PFSK-1 (cell line): ENCODE results near the gene TRPM3.

ENCODE experiments used
- FOXP2 ChIP-seq: optimal IDR thresholded peaks from 2 replicates; pipeline ENCODE3; 2011; ENCODE audit warnings: borderline replicate concordance, control low read depth, inconsistent platforms; ENCODE audit not compliant: insufficient read depth; ENCODE audit errors: extremely low read length, extremely low read depth
- POLR2AphosphoS5 ChIP-seq: IDR thresholded peaks from 2 replicates; pipeline ENCODE4 v1.6.1; 2012; ENCODE audit warnings: low read depth, mild to moderate bottlenecking, control low read depth, low read length, moderate library complexity
- SIN3A ChIP-seq: IDR thresholded peaks from 2 replicates; pipeline ENCODE4 v1.6.1; 2012; ENCODE audit warnings: mild to moderate bottlenecking, low read length, moderate library complexity, borderline replicate concordance; ENCODE audit not compliant: insufficient read depth
- TAF1 ChIP-seq: IDR thresholded peaks from 2 replicates; pipeline ENCODE4 v1.6.1; 2012; ENCODE audit warnings: low read length, control low read depth, borderline replicate concordance; ENCODE audit not compliant: insufficient read depth
- TF ChIP-seq, protein P1 (sequence below), 2 experiments: IDR thresholded peaks; 2 replicates each; pipeline versions ENCODE4 v1.6.1 to v1.8.0; 2011 to 2012; ENCODE audit warnings: low read depth in 2 of 2, low read length in 2 of 2, control low read depth in 1 of 2, inconsistent platforms in 1 of 2, mild to moderate bottlenecking in 1 of 2, moderate library complexity in 1 of 2; ENCODE audit not compliant: insufficient read depth in 1 of 2

TRPM3 gene

DNA sequence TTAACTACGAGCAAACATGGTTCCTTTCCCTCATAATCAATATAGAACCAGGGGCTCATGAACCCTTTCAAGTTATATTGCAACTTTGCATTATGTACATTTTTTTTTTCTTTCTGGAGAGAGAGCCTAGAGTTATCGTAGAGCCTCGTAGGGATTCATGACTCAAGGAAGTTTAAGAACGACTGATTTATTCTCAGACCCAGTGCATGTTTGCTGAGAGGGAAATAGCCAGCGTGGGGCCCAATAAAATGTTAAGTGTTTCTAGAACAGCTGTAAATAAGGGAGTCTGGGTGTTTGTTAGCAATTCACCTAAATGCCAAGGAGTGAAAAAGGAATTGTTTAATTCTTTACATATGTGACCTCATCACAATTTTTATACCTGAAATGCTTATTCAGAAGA is 587.9 kb downstream of the TRPM3 start:
- TF ChIP-seq, protein P1, sequence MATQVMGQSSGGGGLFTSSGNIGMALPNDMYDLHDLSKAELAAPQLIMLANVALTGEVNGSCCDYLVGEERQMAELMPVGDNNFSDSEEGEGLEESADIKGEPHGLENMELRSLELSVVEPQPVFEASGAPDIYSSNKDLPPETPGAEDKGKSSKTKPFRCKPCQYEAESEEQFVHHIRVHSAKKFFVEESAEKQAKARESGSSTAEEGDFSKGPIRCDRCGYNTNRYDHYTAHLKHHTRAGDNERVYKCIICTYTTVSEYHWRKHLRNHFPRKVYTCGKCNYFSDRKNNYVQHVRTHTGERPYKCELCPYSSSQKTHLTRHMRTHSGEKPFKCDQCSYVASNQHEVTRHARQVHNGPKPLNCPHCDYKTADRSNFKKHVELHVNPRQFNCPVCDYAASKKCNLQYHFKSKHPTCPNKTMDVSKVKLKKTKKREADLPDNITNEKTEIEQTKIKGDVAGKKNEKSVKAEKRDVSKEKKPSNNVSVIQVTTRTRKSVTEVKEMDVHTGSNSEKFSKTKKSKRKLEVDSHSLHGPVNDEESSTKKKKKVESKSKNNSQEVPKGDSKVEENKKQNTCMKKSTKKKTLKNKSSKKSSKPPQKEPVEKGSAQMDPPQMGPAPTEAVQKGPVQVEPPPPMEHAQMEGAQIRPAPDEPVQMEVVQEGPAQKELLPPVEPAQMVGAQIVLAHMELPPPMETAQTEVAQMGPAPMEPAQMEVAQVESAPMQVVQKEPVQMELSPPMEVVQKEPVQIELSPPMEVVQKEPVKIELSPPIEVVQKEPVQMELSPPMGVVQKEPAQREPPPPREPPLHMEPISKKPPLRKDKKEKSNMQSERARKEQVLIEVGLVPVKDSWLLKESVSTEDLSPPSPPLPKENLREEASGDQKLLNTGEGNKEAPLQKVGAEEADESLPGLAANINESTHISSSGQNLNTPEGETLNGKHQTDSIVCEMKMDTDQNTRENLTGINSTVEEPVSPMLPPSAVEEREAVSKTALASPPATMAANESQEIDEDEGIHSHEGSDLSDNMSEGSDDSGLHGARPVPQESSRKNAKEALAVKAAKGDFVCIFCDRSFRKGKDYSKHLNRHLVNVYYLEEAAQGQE (IDR thresholded peaks at IDR 0.05; ENCODE audit: insufficient read depth in 1 of 2, low read depth in 2 of 2, low read length in 2 of 2), result no peak
- no peak for TF ChIP-seq POLR2AphosphoS5
- no peak for TF ChIP-seq SIN3A
- TF ChIP-seq TAF1, result no peak
- TF ChIP-seq FOXP2, result no peak

DNA sequence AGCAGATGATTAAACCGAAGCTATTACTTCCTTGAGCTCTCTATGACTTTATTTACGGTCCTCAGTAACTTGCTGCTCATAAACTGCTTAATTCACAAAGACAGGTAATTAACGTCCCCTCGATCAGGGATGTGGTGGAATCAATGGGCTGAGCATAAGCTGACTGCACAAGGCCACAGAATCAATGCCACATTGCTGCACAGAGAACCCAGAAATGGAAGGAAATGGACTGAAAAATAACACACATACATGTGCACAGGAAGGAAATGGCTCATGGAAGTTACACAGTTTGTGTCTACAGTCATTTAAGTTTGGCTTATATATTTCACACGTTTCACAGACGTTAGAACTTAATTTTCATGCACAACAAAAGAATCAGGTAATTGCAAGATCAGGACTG is 588.7 kb downstream of the TRPM3 start:
- TF ChIP-seq TAF1 (no peak), POLR2AphosphoS5 (no peak), SIN3A (no peak)

DNA sequence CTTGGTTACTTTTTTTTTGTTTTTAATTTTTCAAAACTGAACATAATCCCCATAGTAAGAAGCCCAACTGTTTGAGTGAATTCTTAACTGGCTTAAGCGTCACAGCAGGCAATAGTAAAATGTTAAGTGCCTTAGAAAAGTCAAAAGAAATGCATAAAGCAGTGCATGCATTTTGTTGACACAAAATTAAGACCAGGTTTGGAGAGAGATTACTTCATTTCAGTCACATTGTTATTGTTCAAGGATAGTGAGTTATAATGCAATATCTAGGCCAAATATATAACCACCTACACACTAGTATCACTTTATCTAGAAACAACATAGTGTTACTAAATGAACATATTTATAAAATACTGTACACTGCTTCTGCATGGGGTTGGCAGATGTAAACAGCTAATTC is 590.1 kb downstream of the TRPM3 start:
- TF ChIP-seq, protein P1 (IDR thresholded peaks at IDR 0.05; ENCODE audit: insufficient read depth in 1 of 2, low read depth in 2 of 2, low read length in 2 of 2), result no peak
- TF ChIP-seq POLR2AphosphoS5 (no peak), SIN3A (no peak), FOXP2 (no peak), TAF1 (no peak)

DNA sequence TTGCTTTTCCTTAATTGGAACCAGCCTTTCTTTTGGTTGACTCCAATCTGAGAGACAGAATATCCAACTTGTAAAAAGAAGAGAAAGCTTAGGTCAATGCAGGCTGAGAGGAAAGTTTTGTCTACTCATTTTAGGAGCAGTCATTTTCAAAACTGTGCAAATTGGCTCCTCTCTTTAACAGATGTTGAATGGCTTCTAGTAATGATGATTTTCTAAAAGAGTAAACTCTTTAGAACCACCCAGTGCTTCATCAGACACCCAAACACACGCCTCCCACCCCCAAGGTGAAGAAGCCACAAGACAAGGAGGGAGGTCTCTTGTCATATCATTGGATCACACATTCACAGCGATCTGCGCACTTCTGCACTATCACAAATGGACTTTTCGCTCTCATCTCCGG is 590.7 kb downstream of the TRPM3 start:
- TF ChIP-seq POLR2AphosphoS5 (no peak), FOXP2 (no peak)
- TF ChIP-seq, protein P1 (IDR thresholded peaks at IDR 0.05; ENCODE audit: insufficient read depth in 1 of 2, low read depth in 2 of 2, low read length in 2 of 2), result no peak

DNA sequence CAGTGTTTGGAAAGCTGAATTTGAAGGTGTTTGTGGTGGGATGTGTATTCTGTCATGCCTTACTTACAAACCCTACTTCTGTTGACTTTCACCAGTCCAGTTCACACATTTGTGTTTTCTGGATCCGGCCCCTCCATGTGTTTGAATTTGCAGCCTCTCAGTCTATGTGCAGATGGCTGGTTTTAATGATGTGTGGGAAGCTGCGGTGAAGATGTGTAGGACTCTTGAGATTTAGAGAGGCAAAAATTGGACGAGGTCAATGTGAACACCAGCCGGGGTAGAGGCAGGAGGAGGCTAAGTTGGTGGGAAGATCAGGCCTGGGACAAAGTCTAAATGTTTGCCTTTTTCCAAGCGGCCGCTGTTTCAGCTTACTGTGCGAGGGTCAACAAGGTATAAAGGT is 591.6 kb downstream of the TRPM3 start:
- no peak for TF ChIP-seq FOXP2
- no peak for TF ChIP-seq POLR2AphosphoS5
- TF ChIP-seq TAF1, result no peak
- TF ChIP-seq SIN3A, result no peak
- TF ChIP-seq, protein P1 (IDR thresholded peaks at IDR 0.05; ENCODE audit: insufficient read depth in 1 of 2, low read depth in 2 of 2, low read length in 2 of 2), result no peak

DNA sequence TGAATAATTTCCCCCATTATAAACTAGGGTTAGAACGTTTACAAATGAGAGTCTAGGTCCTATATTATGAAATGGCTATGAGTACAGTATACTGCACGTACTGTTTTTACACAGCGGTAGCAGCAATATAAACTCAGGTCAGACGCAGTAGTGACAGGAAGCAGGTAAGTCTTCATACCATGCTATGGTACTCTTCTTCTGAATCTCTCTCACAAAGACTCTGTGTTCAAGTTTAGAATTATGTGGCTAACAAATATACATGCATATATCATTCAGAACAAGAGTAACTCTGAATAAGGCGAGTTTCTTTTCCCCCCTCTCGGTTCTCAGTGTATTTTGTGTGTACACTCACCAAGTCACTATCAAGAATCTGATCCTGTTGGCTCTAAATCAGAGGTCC is 592.0 kb downstream of the TRPM3 start:
- TF ChIP-seq POLR2AphosphoS5 (no peak), SIN3A (no peak), FOXP2 (no peak), TAF1 (no peak)
- TF ChIP-seq, protein P1 (IDR thresholded peaks at IDR 0.05; ENCODE audit: insufficient read depth in 1 of 2, low read depth in 2 of 2, low read length in 2 of 2), result no peak
